Esophagus squamous epithelium (tissue), 4 donors: ENCODE measurements around the gene DZIP1L.

Source experiments
- POLR2A ChIP-seq, 4 donors: fragments of 450-650 bp; IDR thresholded peaks; one replicate each; pipeline ENCODE4 v1.6.1; 2017; ENCODE audit warnings: antibody characterized with exemption in 4 of 4, mild to moderate bottlenecking in 4 of 4, moderate library complexity in 3 of 4
- TF ChIP-seq, protein P1 (sequence below), 6 experiments: fragments of 450-650 bp in 4 of 6; fragments of 200-600 bp in 2 of 6; sonication (generic) in 2 of 6; IDR thresholded peaks; one replicate each; pipeline ENCODE4 v1.5.1; 2016 to 2019; ENCODE audit warnings: antibody characterized with exemption in 6 of 6, mild to moderate bottlenecking in 4 of 6, moderate library complexity in 4 of 6

DNA sequence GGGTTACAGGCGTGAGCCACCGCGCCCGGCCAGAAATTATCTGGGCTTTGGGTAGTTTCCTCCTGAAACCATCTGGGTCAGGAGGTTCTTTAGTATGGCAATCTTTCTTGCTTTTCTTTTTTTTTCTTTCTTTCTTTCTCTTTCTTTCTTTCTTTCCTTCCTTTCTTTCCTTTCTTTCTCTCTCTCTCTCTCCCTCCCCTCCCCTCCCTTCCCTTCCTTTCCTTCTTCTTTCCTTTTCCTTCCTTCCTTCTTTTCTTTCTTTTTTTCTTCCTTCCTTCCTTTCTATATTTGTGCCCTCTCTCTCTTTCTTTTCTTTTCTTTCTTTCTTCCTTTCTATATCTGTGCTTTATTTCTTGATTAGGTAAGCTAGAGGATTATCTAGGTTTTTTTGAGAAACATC lies 42.3 kb upstream of the DZIP1L start:
- TF ChIP-seq, protein P1, sequence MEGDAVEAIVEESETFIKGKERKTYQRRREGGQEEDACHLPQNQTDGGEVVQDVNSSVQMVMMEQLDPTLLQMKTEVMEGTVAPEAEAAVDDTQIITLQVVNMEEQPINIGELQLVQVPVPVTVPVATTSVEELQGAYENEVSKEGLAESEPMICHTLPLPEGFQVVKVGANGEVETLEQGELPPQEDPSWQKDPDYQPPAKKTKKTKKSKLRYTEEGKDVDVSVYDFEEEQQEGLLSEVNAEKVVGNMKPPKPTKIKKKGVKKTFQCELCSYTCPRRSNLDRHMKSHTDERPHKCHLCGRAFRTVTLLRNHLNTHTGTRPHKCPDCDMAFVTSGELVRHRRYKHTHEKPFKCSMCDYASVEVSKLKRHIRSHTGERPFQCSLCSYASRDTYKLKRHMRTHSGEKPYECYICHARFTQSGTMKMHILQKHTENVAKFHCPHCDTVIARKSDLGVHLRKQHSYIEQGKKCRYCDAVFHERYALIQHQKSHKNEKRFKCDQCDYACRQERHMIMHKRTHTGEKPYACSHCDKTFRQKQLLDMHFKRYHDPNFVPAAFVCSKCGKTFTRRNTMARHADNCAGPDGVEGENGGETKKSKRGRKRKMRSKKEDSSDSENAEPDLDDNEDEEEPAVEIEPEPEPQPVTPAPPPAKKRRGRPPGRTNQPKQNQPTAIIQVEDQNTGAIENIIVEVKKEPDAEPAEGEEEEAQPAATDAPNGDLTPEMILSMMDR (IDR thresholded peaks at IDR 0.05) = no peak
- TF ChIP-seq POLR2A (IDR thresholded peaks at IDR 0.05) = no peak
